ENCODE measurements around the gene FOXO3.

Gene FOXO3

GRCh38 chr6:108609276-108609769, 48.6 kb downstream of the FOXO3 start:
- H3K4me3 ChIP-seq (ENCODE audit: low read length), result no peak overlapping the region
- peak; percentile 30 for DNase-seq (ENCODE audit: low read depth)
- TF ChIP-seq, protein P1, sequence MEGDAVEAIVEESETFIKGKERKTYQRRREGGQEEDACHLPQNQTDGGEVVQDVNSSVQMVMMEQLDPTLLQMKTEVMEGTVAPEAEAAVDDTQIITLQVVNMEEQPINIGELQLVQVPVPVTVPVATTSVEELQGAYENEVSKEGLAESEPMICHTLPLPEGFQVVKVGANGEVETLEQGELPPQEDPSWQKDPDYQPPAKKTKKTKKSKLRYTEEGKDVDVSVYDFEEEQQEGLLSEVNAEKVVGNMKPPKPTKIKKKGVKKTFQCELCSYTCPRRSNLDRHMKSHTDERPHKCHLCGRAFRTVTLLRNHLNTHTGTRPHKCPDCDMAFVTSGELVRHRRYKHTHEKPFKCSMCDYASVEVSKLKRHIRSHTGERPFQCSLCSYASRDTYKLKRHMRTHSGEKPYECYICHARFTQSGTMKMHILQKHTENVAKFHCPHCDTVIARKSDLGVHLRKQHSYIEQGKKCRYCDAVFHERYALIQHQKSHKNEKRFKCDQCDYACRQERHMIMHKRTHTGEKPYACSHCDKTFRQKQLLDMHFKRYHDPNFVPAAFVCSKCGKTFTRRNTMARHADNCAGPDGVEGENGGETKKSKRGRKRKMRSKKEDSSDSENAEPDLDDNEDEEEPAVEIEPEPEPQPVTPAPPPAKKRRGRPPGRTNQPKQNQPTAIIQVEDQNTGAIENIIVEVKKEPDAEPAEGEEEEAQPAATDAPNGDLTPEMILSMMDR (IDR thresholded peaks at IDR 0.05; ENCODE audit: insufficient read depth, low read depth, low read length, missing control alignments), result no peak

- H3K4me3 ChIP-seq (ENCODE audit: low read length), result no peak overlapping the region
- DNase-seq (ENCODE audit: low read depth), result no peak
- TF ChIP-seq, protein P1 (IDR thresholded peaks at IDR 0.05; ENCODE audit: insufficient read depth, low read depth, low read length, missing control alignments), result no peak
Observed at GRCh38 chr6:108610270-108610839, 49.6 kb downstream of the FOXO3 start.

- DNase-seq (ENCODE audit: low read depth), result no peak
- no peak overlapping the region for H3K4me3 ChIP-seq (ENCODE audit: low read length)
- TF ChIP-seq, protein P1 (IDR thresholded peaks at IDR 0.05; ENCODE audit: insufficient read depth, low read depth, low read length, missing control alignments), result no peak
Observed at GRCh38 chr6:108610957-108611586, 50.4 kb downstream of the FOXO3 start.

DNA sequence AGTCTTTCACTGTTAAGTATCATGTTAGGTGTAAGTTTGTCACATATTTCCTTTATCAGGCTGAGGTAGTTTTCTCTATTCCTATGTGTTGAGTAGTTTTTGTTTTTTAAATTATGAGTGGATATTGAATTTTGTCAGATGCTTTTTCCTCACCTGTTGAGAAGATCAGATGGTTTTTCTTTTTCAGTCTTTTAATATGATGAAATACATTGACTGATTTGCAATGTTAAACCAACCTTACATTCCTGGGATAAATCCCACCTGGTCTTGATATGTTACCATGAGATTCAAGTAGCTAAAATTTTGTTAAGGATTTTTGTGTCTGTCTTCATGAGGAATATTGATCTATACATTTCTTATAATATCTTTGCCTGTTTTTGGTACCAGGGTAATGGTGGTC, 52.1 kb downstream of the FOXO3 start:
- TF ChIP-seq, protein P1 (IDR thresholded peaks at IDR 0.05; ENCODE audit: insufficient read depth, low read depth, low read length, missing control alignments), result no peak
- no peak overlapping the region for H3K4me3 ChIP-seq (ENCODE audit: low read length)
- no peak for DNase-seq (ENCODE audit: low read depth)

GRCh38 chr6:108616544-108616943, 55.8 kb downstream of the FOXO3 start:
- peak; percentile 18 for DNase-seq (ENCODE audit: low read depth)
- H3K4me3 ChIP-seq (ENCODE audit: low read length), result no peak overlapping the region
- TF ChIP-seq, protein P1 (IDR thresholded peaks at IDR 0.05; ENCODE audit: insufficient read depth, low read depth, low read length, missing control alignments), result no peak

DNA sequence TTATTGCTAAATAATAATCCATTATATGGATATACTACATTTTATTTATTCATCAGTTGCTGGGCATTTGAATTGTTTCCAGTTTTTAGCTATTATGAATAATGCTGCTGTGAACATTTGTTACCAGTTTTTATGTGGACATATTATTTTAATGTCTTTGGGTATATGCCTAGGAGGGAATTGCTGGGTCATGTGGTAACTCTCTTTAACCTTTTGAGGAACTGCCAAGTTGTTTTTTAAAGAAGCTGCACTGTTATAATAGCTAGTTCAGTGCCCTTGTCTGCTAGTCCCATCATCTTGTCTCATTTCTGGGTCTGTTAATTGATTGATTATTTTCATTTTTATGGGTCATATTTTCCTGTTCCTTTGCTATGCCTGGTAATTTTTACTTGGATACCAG, 56.3 kb downstream of the FOXO3 start:
- TF ChIP-seq, protein P1 (IDR thresholded peaks at IDR 0.05; ENCODE audit: insufficient read depth, low read depth, low read length, missing control alignments), result no peak
- no peak for DNase-seq (ENCODE audit: low read depth)
- H3K4me3 ChIP-seq (ENCODE audit: low read length), result no peak overlapping the region
